GM18870 (cell line): ENCODE results near the gene PRAMEF11.

Experiments
- ATAC-seq: cut with Tn5 transposase; IDR thresholded peaks from one replicate; pipeline ENCODE4 v1.9.1; 2021; ENCODE audit warnings: moderate library complexity; ENCODE audit not compliant: unreplicated experiment

The PRAMEF11 gene

GRCh38 chr1:12774801-12775345 is 56.3 kb downstream of the PRAMEF11 start:
- no peak for ATAC-seq
